Measurements from ENCODE around the gene LIPC.
"Not testable (repeated sequence)": the region's sequence is repeated elsewhere in the genome, so short reads cannot be mapped to it uniquely, and the experiment has no call there.

Gene LIPC

GRCh38 chr15:58593870-58594269 is 162.1 kb downstream of the LIPC start:
- DNase-seq: no peak

- DNase-seq: no peak
These were observed 163.1 kb downstream of the LIPC start for GRCh38 chr15:58594898-58595297.

- DNase-seq: no peak
These were observed 163.9 kb downstream of the LIPC start for GRCh38 chr15:58595516-58596263.

DNA sequence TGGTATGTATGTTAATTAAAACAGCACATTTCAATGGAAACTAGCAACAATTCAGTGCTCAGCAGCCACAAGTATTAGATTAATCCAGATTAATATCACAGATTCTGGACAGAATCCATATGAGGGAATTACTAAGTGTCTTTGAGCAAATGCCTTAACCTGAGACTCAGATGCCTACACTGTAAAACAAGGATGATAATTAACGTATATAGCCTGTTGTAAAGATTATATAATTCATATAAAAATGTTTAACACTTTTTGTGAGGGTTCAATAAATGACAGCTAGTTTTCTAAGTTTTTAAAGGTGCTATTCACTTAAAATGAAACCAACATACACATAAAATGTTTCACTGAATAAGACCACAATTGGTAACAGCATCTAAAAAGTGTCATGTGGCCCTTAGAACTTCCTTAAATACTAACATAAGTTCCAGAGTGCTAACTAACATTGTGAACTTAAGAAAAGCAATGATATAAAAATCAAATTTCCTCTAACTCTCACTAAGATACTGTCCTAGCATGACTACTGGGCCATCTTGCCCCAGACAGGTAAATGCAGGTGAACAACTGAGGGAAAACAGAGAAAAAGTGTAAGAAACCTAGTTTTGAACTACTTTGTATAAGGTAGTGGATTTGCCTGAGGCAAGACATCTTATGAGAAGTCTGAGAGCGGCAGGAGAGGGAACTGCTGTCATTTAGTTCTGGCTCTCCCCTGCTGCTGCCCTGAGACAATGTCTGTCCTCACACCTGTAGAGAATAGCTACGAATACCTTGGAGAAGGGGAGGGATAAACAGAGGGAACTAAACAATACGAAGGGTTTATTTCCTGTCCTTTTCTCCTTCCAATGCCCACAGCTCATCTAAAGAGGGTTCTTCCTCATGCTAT is 166.4 kb downstream of the LIPC start:
- DNase-seq: no peak

DNA sequence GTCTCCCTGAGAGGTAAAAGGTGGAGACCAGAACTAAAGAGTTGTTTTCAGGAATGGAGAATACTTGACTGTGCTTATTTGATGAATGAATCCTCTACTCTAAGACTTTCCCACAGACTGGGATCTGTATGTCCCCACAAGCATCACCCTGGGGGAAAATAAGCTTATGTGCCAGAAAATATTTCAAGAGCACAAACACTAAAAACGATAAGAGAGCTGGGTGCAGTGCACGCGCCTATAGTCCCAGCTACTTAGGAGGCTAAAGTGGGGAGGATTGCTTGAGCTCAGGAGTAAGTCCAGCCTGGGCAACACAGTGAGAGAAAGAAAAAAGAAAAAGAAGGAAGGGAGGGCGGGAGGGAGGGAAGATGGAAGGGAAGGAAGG is 167.0 kb downstream of the LIPC start:
- no peak for DNase-seq

GRCh38 chr15:58602823-58603222 is 171.0 kb downstream of the LIPC start:
- DNase-seq: no peak

DNA sequence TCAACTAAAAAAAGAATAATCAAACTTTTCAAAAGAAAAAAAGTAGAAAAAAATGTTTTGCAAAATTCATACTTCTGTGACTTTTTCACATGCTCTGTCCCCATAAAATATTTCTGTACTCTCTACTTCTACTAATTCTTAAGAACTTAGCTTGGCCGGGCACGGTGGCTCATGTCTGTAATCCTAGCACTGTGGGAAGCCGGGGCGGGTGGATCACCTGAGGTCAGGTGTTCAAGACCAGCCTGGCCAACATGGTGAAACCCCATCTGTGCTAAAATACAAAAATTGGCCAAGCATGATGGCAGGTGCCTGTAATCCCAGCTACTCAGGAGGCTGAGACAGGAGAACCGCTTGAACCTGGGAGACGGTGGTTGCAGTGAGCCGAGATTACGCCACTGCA is 172.1 kb downstream of the LIPC start:
- DNase-seq: not testable (repeated sequence)

DNA sequence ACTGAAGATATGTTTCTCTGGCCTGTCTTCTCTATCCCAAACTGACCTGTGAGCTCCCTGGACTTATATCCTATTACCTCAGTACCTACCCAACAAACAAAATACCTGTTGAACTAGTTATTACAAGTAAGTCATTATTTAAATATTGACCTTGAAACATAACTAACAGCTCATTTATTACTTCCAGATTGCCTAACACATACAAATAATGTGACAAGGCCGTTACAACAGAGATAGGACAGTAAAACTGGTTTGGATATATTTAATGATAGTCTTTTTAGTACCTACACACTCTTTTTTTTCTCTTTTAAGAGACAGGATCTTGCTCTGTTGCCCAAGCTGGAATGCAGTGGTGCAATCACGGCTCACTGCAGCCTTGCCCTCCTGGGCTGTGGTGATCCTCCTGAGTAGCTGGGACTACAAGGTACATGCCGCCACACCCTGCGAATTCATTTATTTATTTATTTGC is 172.7 kb downstream of the LIPC start:
- DNase-seq: no peak

- DNase-seq: no peak
These were observed 174.2 kb downstream of the LIPC start for GRCh38 chr15:58605931-58606530.

GRCh38 chr15:58606577-58607080 is 174.8 kb downstream of the LIPC start:
- DNase-seq: no peak

- DNase-seq: no peak
These were observed 176.4 kb downstream of the LIPC start for GRCh38 chr15:58608129-58608590.

DNA sequence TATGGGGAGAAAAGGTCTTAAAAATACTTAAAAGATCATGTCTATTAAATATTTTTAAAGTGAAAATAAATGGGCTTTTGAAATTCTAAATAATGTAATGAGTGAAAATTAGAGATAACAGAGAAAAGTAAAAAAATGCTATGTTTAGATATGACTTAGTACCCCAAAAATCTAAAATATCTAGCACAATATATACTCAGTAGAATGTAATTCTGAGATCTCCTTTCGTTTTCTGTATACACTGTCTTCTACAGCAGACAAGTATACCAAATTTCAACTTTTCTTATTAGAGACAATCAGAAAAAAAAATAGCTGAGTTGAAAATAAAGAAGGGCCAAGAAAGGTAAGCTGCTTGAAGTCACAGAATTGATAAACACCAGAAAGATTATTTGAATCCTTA is 176.9 kb downstream of the LIPC start:
- no peak for DNase-seq

DNA sequence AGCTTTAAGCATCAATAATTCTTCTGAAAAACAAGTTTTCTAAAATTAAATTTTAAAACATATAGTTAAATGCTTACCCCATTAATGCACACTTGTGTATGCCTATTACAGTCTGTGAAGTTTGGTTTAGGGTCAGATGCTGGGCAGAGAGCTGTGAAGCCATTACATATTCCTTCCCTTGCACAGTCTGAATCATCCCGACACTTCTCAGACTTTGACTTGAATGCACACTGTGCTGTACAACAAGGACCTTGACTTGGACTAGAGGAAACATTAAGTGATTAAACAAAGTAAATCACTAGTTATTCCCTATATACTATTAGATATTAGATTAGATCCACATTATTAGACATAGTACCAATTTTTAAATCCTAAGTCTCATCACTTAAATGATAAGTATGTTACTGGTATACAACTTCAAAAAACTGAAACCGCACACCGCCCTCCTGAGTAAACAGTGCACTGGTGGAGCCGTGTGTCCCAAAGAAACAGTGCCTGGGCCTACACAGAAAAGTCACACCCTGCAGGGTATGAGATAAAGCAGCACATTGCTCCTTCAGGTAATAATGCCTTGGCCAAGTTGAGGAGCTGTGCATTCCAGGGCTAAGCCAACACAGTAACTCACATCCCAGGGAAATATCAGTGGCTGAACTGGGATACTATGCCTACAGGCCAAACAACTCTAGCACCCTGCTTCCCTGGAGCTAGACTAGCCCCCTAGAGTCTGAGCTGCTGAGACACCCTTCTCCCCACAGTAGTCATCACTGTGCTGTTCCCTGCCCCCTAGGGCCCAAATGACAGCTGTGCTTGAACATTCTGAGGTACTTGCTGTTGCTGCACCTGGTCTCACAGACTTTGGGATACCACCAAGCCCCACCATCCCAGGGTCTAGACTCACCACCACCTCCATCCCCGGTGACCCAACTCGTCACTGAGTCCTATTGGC is 180.2 kb downstream of the LIPC start:
- no peak for DNase-seq

DNA sequence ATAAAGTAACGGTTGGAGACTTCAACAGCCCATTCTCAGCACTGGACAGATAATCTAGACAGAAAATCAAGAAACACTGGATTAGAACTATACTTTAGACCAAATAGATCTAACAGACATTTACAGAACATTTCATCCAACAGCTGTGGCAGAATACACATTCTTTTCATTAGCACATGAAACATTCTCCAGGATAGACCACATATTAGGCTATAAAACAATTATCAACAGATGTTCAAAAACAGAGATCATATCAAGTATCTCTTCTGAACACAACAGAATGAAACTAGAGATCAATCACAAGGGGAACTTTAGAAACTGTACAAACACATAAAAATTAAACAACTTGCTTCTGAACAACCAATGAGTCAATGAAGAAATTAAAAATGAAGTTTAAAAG is 184.4 kb downstream of the LIPC start:
- no peak for DNase-seq
